HepG2 (cell line): ENCODE results near the gene AWAT2. TPM values are rescaled to one million over a fixed set of nuclear protein-coding genes. Genes with fewer than 3 reads are reported as not detected.

ENCODE experiments used
- ATAC-seq: fragments of 200-7000 bp; cut with Tn5 transposase; 3 replicates; pipeline ENCODE4 v1.9.1; 2020; ENCODE audit warnings: mild to moderate bottlenecking, moderate library complexity
- BruUV-seq: library from RNA; stranded (reverse); fragments of 400-500 nt; replicated peaks from 2 replicates; lab custom pipeline; 2021; lab: Mats Ljungman, UMichigan
- CTCF ChIA-PET: fragments of 300-600 bp; formaldehyde crosslinking; extraction: SDS; loops from one replicate; lab custom pipeline; 2021; ENCODE audit warnings: low total read pairs, inconsistent platforms, low intra/inter-chr PET ratio; lab: Yijun Ruan, JAX
- POLR2A ChIA-PET: fragments of 350-600 bp; sonication (Branson Sonifier 250); formaldehyde crosslinking; loops from one replicate; lab custom pipeline; 2020; ENCODE audit warnings: antibody characterized with exemption, inconsistent platforms; lab: Yijun Ruan, JAX
- DNase-seq: peaks from one replicate; pipeline ENCODE4 v3.0.0-alpha.2; 2015; ENCODE audit warnings: low spot score
- FAIRE-seq: peaks from 3 replicates; lab custom pipeline; 2011; peaks lifted over from hg19 to GRCh38; lab: Jason Lieb, UNC
- H2AFZ ChIP-seq: one replicate; pipeline ENCODE4 v1.6.1; 2011; ENCODE audit warnings: low read length, inconsistent platforms
- H3K27ac ChIP-seq: fragments of 300-600 bp; 3 replicates; pipeline ENCODE4 v1.8.0; 2011; ENCODE audit warnings: mixed run types, mild to moderate bottlenecking, mixed read lengths, low read length, inconsistent platforms; ENCODE audit not compliant: insufficient read depth; ENCODE audit errors: extremely low read length
- H3K27me3 ChIP-seq, 2 experiments: fragments of 200-600 bp in 1 of 2; 2 replicates in 1 of 2; 3 replicates in 1 of 2; pipeline versions ENCODE4 v1.6.0 to v1.8.0; 2011; ENCODE audit warnings: low read length in 2 of 2, mild to moderate bottlenecking in 2 of 2, moderate library complexity in 2 of 2, inconsistent platforms in 1 of 2; ENCODE audit not compliant: insufficient read depth in 2 of 2, control insufficient read depth in 1 of 2
- H3K36me3 ChIP-seq, 2 experiments: fragments of 200-600 bp in 1 of 2; replicated peaks in 1 of 2; 2 replicates in 1 of 2; 3 replicates in 1 of 2; pipeline versions ENCODE4 v1.5.1 to v1.8.0; 2011; ENCODE audit warnings: low read length in 2 of 2, inconsistent platforms in 1 of 2; ENCODE audit not compliant: insufficient read depth in 2 of 2, control insufficient read depth in 1 of 2
- H3K4me1 ChIP-seq: 2 replicates; pipeline ENCODE4 v1.5.1; 2012; ENCODE audit warnings: low read length, inconsistent platforms; ENCODE audit not compliant: insufficient read depth
- H3K4me2 ChIP-seq: 2 replicates; pipeline ENCODE4 v1.6.0; 2011; ENCODE audit warnings: low read depth, low read length, inconsistent platforms
- H3K4me3 ChIP-seq, 3 experiments: fragments of 200-600 bp in 1 of 3; sonication (generic), shearing (Covaris generic) in 1 of 3; replicated peaks in 1 of 3; 2 replicates each; pipeline ENCODE4 v1.5.1; 2011 to 2016; ENCODE audit warnings: low read length in 3 of 3, inconsistent platforms in 2 of 3, low read depth in 2 of 3, mild to moderate bottlenecking in 2 of 3, control low read depth in 1 of 3, mixed read lengths in 1 of 3; ENCODE audit not compliant: insufficient read depth in 1 of 3
- H3K79me2 ChIP-seq: one replicate; pipeline ENCODE4 v1.6.1; 2011; ENCODE audit warnings: low read length, inconsistent platforms; ENCODE audit not compliant: insufficient read depth
- H3K9ac ChIP-seq: 2 replicates; pipeline ENCODE4 v1.6.0; 2011; ENCODE audit warnings: mild to moderate bottlenecking, low read depth, low read length, inconsistent platforms; ENCODE audit not compliant: insufficient read depth
- H3K9me3 ChIP-seq: 2 replicates; pipeline ENCODE4 v1.5.1; 2012; ENCODE audit warnings: mild to moderate bottlenecking, low read length
- H4K20me1 ChIP-seq: 2 replicates; pipeline ENCODE4 v1.6.0; 2011; ENCODE audit warnings: inconsistent platforms, mild to moderate bottlenecking, low read length, moderate library complexity; ENCODE audit not compliant: insufficient read depth
- DMTF1 ChIP-seq: sonication (generic); formaldehyde crosslinking; IDR thresholded peaks from 2 replicates; pipeline ENCODE4 v1.4.0; 2020; ENCODE audit warnings: mild to moderate bottlenecking, missing genetic modification reagents
- GFI1 ChIP-seq: sonication (generic); formaldehyde crosslinking; IDR thresholded peaks from 2 replicates; pipeline ENCODE4 v1.5.0; 2020; ENCODE audit warnings: missing genetic modification reagents, mild to moderate bottlenecking, borderline replicate concordance
- HMG20B ChIP-seq: conservative IDR thresholded peaks from 2 replicates; pipeline ENCODE4 v1.6.1; 2016; ENCODE audit warnings: missing genetic modification reagents, missing compliant biosample characterization
- IRF2 ChIP-seq: IDR thresholded peaks from 2 replicates; pipeline ENCODE4 v1.6.1; 2018; ENCODE audit warnings: missing genetic modification reagents, missing compliant biosample characterization
- MEIS1 ChIP-seq: sonication (generic); formaldehyde crosslinking; IDR thresholded peaks from 2 replicates; pipeline ENCODE4 v1.9.0; 2021; ENCODE audit warnings: mild to moderate bottlenecking, missing genetic modification reagents, moderate library complexity, borderline replicate concordance
- RAD21 ChIP-seq: fragments of 450-650 bp; formaldehyde crosslinking; IDR thresholded peaks from 2 replicates; pipeline ENCODE4 v1.5.0; 2020; ENCODE audit warnings: mild to moderate bottlenecking
- SMARCE1 ChIP-seq: fragments of 450-650 bp; IDR thresholded peaks from 2 replicates; pipeline ENCODE4 v1.6.1; 2017; ENCODE audit warnings: borderline replicate concordance
- SMC3 ChIP-seq: IDR thresholded peaks from 2 replicates; pipeline ENCODE4 v1.6.1; 2011; ENCODE audit warnings: low read length, improper control_type of control experiment
- SRF ChIP-seq: IDR thresholded peaks from 2 replicates; pipeline ENCODE4 v1.6.1; 2011; ENCODE audit warnings: mild to moderate bottlenecking, low read depth, low read length, moderate library complexity
- STAG1 ChIP-seq: sonication (generic); formaldehyde crosslinking; IDR thresholded peaks from 2 replicates; pipeline ENCODE4 v1.4.0; 2020; ENCODE audit warnings: missing genetic modification reagents
- TARDBP ChIP-seq: sonication (generic); formaldehyde crosslinking; IDR thresholded peaks from 2 replicates; pipeline ENCODE4 v1.8.0; 2022; ENCODE audit warnings: mild to moderate bottlenecking, missing genetic modification reagents
- TGIF2 ChIP-seq: IDR thresholded peaks from 2 replicates; pipeline ENCODE4 v1.6.1; 2016; ENCODE audit warnings: control low read depth, missing compliant biosample characterization
- ZKSCAN1 ChIP-seq: fragments of 150-350 bp; IDR thresholded peaks from 2 replicates; pipeline ENCODE4 v1.6.1; 2014; ENCODE audit warnings: low read length
- ZNF34 ChIP-seq: sonication (generic); formaldehyde crosslinking; IDR thresholded peaks from 2 replicates; pipeline ENCODE4 v1.4.0; 2020; ENCODE audit warnings: mild to moderate bottlenecking, missing genetic modification reagents, borderline replicate concordance
- ZNF441 ChIP-seq: sonication (generic); formaldehyde crosslinking; IDR thresholded peaks from 2 replicates; pipeline ENCODE4 v1.7.0; 2021; ENCODE audit warnings: missing genetic modification reagents, borderline replicate concordance
- WGBS: methylation state at CpG from one replicate; pipeline ENCODE4 v1.1.6; 2017; ENCODE audit warnings: low lambda C conversion rate; 5-methylcytosine and 5-hydroxymethylcytosine counted together
- in situ Hi-C: cut with HindIII; loops from 2 replicates; pipeline ENCODE4 v1.10.0; 2017; ENCODE audit warnings: low pct_unique_long_range_greater_than_20kb; ENCODE audit not compliant: extremely low pct_ligation_motif_present
- intact Hi-C: fragments of 100-400 bp; cut with micrococcal nuclease; formaldehyde crosslinking; loops from one replicate; pipeline ENCODE4 v1.10.0; 2022; ENCODE audit not compliant: unreplicated experiment
- polyA plus RNA-seq, 8 experiments: library from polyadenylated mRNA; depleted of rRNA in 3 of 8; stranded (reverse) in 7 of 8; unstranded in 1 of 8; fragments of >200 nt; fragmentation: Illumina TruSeq in 4 of 8; extraction: Trizol in 4 of 8; gene quantifications; 2 replicates each; pipeline versions ENCODE4 v1.2.1 to v1.2.3, GENCODE V29; 2011 to 2016; ENCODE audit warnings: low read depth in 4 of 8, missing spikeins in 1 of 8, mixed read lengths in 1 of 8; ENCODE audit not compliant: insufficient read depth in 1 of 8
- total RNA-seq, 5 experiments: library from RNA; depleted of rRNA; stranded (reverse); fragments of >200 nt; fragmentation: Illumina TruSeq; extraction: Trizol; gene quantifications; 2 replicates each; pipeline ENCODE4 v1.2.3, GENCODE V29; 2016; ENCODE audit warnings: low read depth in 1 of 5
- TF ChIP-seq, protein P1 (sequence below): sonication (generic); formaldehyde crosslinking; IDR thresholded peaks from 2 replicates; pipeline ENCODE4 v1.5.0; 2020; ENCODE audit warnings: mild to moderate bottlenecking, missing genetic modification reagents, moderate library complexity

AWAT2 gene
- total and polyA plus RNA-seq, 2 of the 13 experiments (the other 11 are each of a cell fraction or from before 2014, with no cell fraction given), result not detected

- Histone ChIP-seq H3K27ac (no peak overlapping the region), H3K36me3 (no peaks in the 10 kb centered on the region), H3K4me1 (no peaks in the 10 kb centered on the region), H3K9ac (no peak overlapping the region), H3K27me3 (no peaks in the 10 kb centered on the region), H3K4me3 (no peak overlapping the region), H3K79me2 (no peaks in the 10 kb centered on the region), H3K4me2 (no peak overlapping the region), H3K9me3 (no peaks in the 10 kb centered on the region), H4K20me1 (no peaks in the 10 kb centered on the region), H2AFZ (no peak overlapping the region)
- in situ Hi-C loops (loop anchor here (5.0 to 10.0 kb wide), 2 partner anchors 64 to 538 kb away; no protein-coding TSS in a partner anchor), intact Hi-C loops (loop anchor here (1.0 to 5.0 kb wide), 4 partner anchors 67 to 538 kb away; no protein-coding TSS in a partner anchor)
- ChIA-PET CTCF (interaction anchor here (1.3 kb wide), 1 partner anchor 537 kb away, joined by 8 read pairs; no protein-coding TSS in a partner anchor), POLR2A (interaction anchor here (1.3 kb wide), 1 partner anchor 492 kb away, joined by 3 read pairs; no protein-coding TSS in a partner anchor)
- WGBS, result 27% methylated on average over 4 of the region's 4 CpGs
- TF ChIP-seq, protein P1, sequence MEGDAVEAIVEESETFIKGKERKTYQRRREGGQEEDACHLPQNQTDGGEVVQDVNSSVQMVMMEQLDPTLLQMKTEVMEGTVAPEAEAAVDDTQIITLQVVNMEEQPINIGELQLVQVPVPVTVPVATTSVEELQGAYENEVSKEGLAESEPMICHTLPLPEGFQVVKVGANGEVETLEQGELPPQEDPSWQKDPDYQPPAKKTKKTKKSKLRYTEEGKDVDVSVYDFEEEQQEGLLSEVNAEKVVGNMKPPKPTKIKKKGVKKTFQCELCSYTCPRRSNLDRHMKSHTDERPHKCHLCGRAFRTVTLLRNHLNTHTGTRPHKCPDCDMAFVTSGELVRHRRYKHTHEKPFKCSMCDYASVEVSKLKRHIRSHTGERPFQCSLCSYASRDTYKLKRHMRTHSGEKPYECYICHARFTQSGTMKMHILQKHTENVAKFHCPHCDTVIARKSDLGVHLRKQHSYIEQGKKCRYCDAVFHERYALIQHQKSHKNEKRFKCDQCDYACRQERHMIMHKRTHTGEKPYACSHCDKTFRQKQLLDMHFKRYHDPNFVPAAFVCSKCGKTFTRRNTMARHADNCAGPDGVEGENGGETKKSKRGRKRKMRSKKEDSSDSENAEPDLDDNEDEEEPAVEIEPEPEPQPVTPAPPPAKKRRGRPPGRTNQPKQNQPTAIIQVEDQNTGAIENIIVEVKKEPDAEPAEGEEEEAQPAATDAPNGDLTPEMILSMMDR, result peak; percentile 82
- TF ChIP-seq STAG1, result peak; percentile 79
- peak; percentile 31; the same call in 1 of the 2 replicates for TF ChIP-seq RAD21
- no peak for TF ChIP-seq TGIF2 (CRISPR knock-in tag)
- peak; percentile 66 for TF ChIP-seq SMC3
- BruUV-seq, result no TSS peak
- FAIRE-seq, result peak; percentile 81
- peak; percentile 71 for ATAC-seq
- peak; percentile 7 for DNase-seq
Observed at GRCh38 chrX:70030301-70030767, 19.4 kb downstream of the AWAT2 start.

GRCh38 chrX:70029863-70030262, 19.9 kb downstream of the AWAT2 start:
- ATAC-seq (no peak), FAIRE-seq (no peak), DNase-seq (no peak)
- H3K4me1 ChIP-seq, result no peaks in the 10 kb centered on the region
- CTCF ChIA-PET, result interaction anchor here (1.3 kb wide), 1 partner anchor 537 kb away, joined by 8 read pairs; no protein-coding TSS in a partner anchor
- H3K36me3 ChIP-seq, result no peaks in the 10 kb centered on the region
- POLR2A ChIA-PET, result interaction anchor here (1.3 kb wide), 1 partner anchor 491 kb away, joined by 3 read pairs; no protein-coding TSS in a partner anchor
- no peaks in the 10 kb centered on the region for H4K20me1 ChIP-seq
- no peaks in the 10 kb centered on the region for H3K27me3 ChIP-seq
- in situ Hi-C loops (loop anchor here (5.0 to 10.0 kb wide), 2 partner anchors 65 to 538 kb away; no protein-coding TSS in a partner anchor), intact Hi-C loops (loop anchor here (1.0 to 5.0 kb wide), 4 partner anchors 67 to 538 kb away; no protein-coding TSS in a partner anchor)
- H3K79me2 ChIP-seq, result no peaks in the 10 kb centered on the region
- BruUV-seq, result no TSS peak
- H3K27ac ChIP-seq, result no peak overlapping the region
- H3K9me3 ChIP-seq, result no peaks in the 10 kb centered on the region
- H3K4me3 ChIP-seq, result no peak overlapping the region
- H2AFZ ChIP-seq, result no peak overlapping the region
- no peak overlapping the region for H3K9ac ChIP-seq
- WGBS, result 80% methylated on average over 1 of the region's 4 CpGs
- H3K4me2 ChIP-seq, result no peak overlapping the region
- TF ChIP-seq TARDBP (CRISPR knock-in tag) (no peak), GFI1 (CRISPR knock-in tag) (no peak), SMARCE1 (no peak), HMG20B (CRISPR knock-in tag) (no peak), IRF2 (CRISPR knock-in tag) (no peak), DMTF1 (CRISPR knock-in tag) (no peak), ZNF34 (no peak), MEIS1 (no peak), ZKSCAN1 (no peak), SRF (no peak), ZNF441 (CRISPR knock-in tag) (no peak)
